ENCODE measurements around the gene CADPS.

GRCh38 chr3:62676689-62677271, 198.4 kb downstream of the CADPS start:
- no peak for TF ChIP-seq CTCF (IDR thresholded peaks at IDR 0.05)
- no peak for TF ChIP-seq POLR2AphosphoS5 (IDR thresholded peaks at IDR 0.05; ENCODE audit: low read depth, low read length)
- no peak for TF ChIP-seq TCF7L2 (IDR thresholded peaks at IDR 0.05; ENCODE audit: low read depth, low read length)
- TF ChIP-seq SIN3A (IDR thresholded peaks at IDR 0.05; ENCODE audit: borderline replicate concordance, insufficient read depth, low read depth, low read length), result no peak
